SK-N-SH (cell line): ENCODE results near the gene TET1. TPM values are rescaled to one million over a fixed set of nuclear protein-coding genes. Genes with fewer than 3 reads are reported as not detected.
"Not testable (repeated sequence)": the region's sequence is repeated elsewhere in the genome, so short reads cannot be mapped to it uniquely, and the experiment has no call there.

Source experiments
- CTCF ChIA-PET: fragments of 300-600, 350-600 bp; formaldehyde crosslinking; extraction: SDS; loops from one replicate; lab custom pipeline; 2021; lab: Yijun Ruan, JAX
- POLR2A ChIA-PET: fragments of 350-600 bp; sonication (Branson Sonifier 250); formaldehyde crosslinking; extraction: SDS; loops from one replicate; lab custom pipeline; 2020; ENCODE audit warnings: antibody characterized with exemption, inconsistent platforms; lab: Yijun Ruan, JAX
- DNase-seq: peaks from one replicate; pipeline ENCODE4 v3.0.0; 2012
- H2AFZ ChIP-seq: fragments of 200-600 bp; sonication (generic); 2 replicates; pipeline ENCODE4 v1.8.1; 2016; ENCODE audit warnings: antibody characterized with exemption, mild to moderate bottlenecking, low read depth
- H3F3A ChIP-seq: fragments of 200-600 bp; sonication (generic); replicated peaks from 2 replicates; pipeline ENCODE3; 2016; ENCODE audit warnings: antibody characterized with exemption, mild to moderate bottlenecking; ENCODE audit not compliant: insufficient read depth
- H3K27ac ChIP-seq, 2 experiments: fragments of 200-500 bp in 1 of 2; fragments of 200-600 bp in 1 of 2; sonication (Bioruptor generic) in 1 of 2; sonication (generic), shearing (Covaris generic) in 1 of 2; 2 replicates each; pipeline versions ENCODE4 v1.5.1 to v1.6.1; 2014 to 2016; ENCODE audit warnings: low read depth in 2 of 2, inconsistent platforms in 1 of 2, low read length in 1 of 2, mild to moderate bottlenecking in 1 of 2, mixed read lengths in 1 of 2
- H3K27me3 ChIP-seq: fragments of 200-600 bp; sonication (generic), shearing (Covaris generic); 2 replicates; pipeline ENCODE4 v1.6.1; 2016; ENCODE audit warnings: mixed run types; ENCODE audit not compliant: insufficient read depth
- H3K36me3 ChIP-seq, 2 experiments: fragments of 200-500 bp in 1 of 2; fragments of 200-600 bp in 1 of 2; sonication (Bioruptor generic) in 1 of 2; sonication (generic) in 1 of 2; replicated peaks in 1 of 2; 2 replicates each; pipeline versions ENCODE3 to v1.5.1; 2014 to 2016; ENCODE audit warnings: low read length in 1 of 2, mild to moderate bottlenecking in 1 of 2; ENCODE audit not compliant: insufficient read depth in 2 of 2, control insufficient read depth in 1 of 2
- H3K4me1 ChIP-seq, 2 experiments: fragments of 200-500 bp in 1 of 2; fragments of 200-600 bp in 1 of 2; sonication (Bioruptor generic) in 1 of 2; sonication (generic), shearing (Covaris generic) in 1 of 2; 2 replicates each; pipeline versions ENCODE4 v1.5.1 to v1.6.1; 2014 to 2016; ENCODE audit warnings: low read depth in 1 of 2, low read length in 1 of 2, mixed run types in 1 of 2; ENCODE audit not compliant: insufficient read depth in 2 of 2, control insufficient read depth in 1 of 2
- H3K4me2 ChIP-seq: fragments of 200-600 bp; sonication (generic), shearing (Covaris generic); 2 replicates; pipeline ENCODE4 v1.6.1; 2017; ENCODE audit warnings: mixed run types
- H3K4me3 ChIP-seq, 2 experiments: fragments of 200-500 bp in 1 of 2; fragments of 200-600 bp in 1 of 2; sonication (Bioruptor generic) in 1 of 2; sonication (generic), shearing (Covaris generic) in 1 of 2; 2 replicates each; pipeline versions ENCODE4 v1.5.1 to v1.8.1; 2014 to 2016; ENCODE audit warnings: low read depth in 2 of 2, inconsistent platforms in 1 of 2, low read length in 1 of 2, mild to moderate bottlenecking in 1 of 2, mixed read lengths in 1 of 2, moderate library complexity in 1 of 2
- H3K79me2 ChIP-seq: fragments of 200-600 bp; sonication (generic); 2 replicates; pipeline ENCODE4 v1.8.1; 2017; ENCODE audit warnings: mild to moderate bottlenecking; ENCODE audit not compliant: insufficient read depth
- H3K9ac ChIP-seq: fragments of 200-600 bp; sonication (generic); 2 replicates; pipeline ENCODE4 v1.6.1; 2017; ENCODE audit warnings: mixed run types
- H3K9me2 ChIP-seq: fragments of 200-600 bp; sonication (generic); 2 replicates; pipeline ENCODE4 v1.6.1; 2017; ENCODE audit warnings: mixed run types
- H3K9me3 ChIP-seq: fragments of 200-600 bp; sonication (generic); 2 replicates; pipeline ENCODE4 v1.6.1; 2017; ENCODE audit warnings: mixed run types, mild to moderate bottlenecking, moderate library complexity
- H4K20me1 ChIP-seq: fragments of 200-600 bp; sonication (generic); 2 replicates; pipeline ENCODE4 v1.6.1; 2017; ENCODE audit warnings: mild to moderate bottlenecking, mixed run types; ENCODE audit not compliant: insufficient read depth
- EP300 ChIP-seq, 2 experiments: IDR thresholded peaks; 2 replicates each; pipeline versions ENCODE4 v1.4.0 to v1.6.1; 2012; ENCODE audit warnings: borderline replicate concordance in 1 of 2, low read depth in 1 of 2, low read length in 1 of 2
- EZH2phosphoT487 ChIP-seq: fragments of 200-600 bp; sonication (generic); IDR thresholded peaks from 2 replicates; pipeline ENCODE4 v1.6.1; 2017; ENCODE audit warnings: low read depth, mixed run types, mild to moderate bottlenecking, antibody characterized with exemption, moderate library complexity, borderline replicate concordance
- FOSL2 ChIP-seq: IDR thresholded peaks from 2 replicates; pipeline ENCODE4 v1.4.0; 2012; ENCODE audit warnings: low read depth, mild to moderate bottlenecking, moderate library complexity, borderline replicate concordance
- GABPA ChIP-seq: IDR thresholded peaks from 2 replicates; pipeline ENCODE4 v1.4.0; 2012; ENCODE audit warnings: low read depth, mild to moderate bottlenecking
- JUND ChIP-seq: IDR thresholded peaks from 2 replicates; pipeline ENCODE4 v1.4.0; 2012
- SIN3A ChIP-seq: IDR thresholded peaks from 2 replicates; pipeline ENCODE4 v1.6.1; 2012; ENCODE audit warnings: low read depth, mild to moderate bottlenecking, low read length, moderate library complexity, borderline replicate concordance
- USF2 ChIP-seq: fragments of 150-350 bp; IDR thresholded peaks from 2 replicates; pipeline ENCODE4 v1.6.1; 2017; ENCODE audit warnings: antibody characterized with exemption, low read length, low read depth, borderline replicate concordance
- WGBS: methylation state at CpG from one replicate; pipeline ENCODE4 v1.1.6; 2017; ENCODE audit warnings: low lambda C conversion rate; 5-methylcytosine and 5-hydroxymethylcytosine counted together
- polyA plus RNA-seq, 3 experiments: library from polyadenylated mRNA; depleted of rRNA; stranded (reverse); fragments of >200 nt; gene quantifications; 2 replicates each; pipeline ENCODE4 v1.2.3, GENCODE V29; 2012
- TF ChIP-seq, protein P1 (sequence below): IDR thresholded peaks from 2 replicates; pipeline ENCODE4; 2012

TET1 gene
- polyA plus RNA-seq, 1 of the 3 experiments (the other 2 are of a cell fraction), result 0.38 TPM

GRCh38 chr10:68584187-68584586, 24.1 kb downstream of the TET1 start:
- DNase-seq, H3F3A ChIP-seq, H3K9me3 ChIP-seq, H3K27ac ChIP-seq, H3K9me2 ChIP-seq, CTCF ChIA-PET, H3K4me3 ChIP-seq, H2AFZ ChIP-seq, H3K4me1 ChIP-seq, H3K27me3 ChIP-seq, H3K9ac ChIP-seq, H3K4me2 ChIP-seq, H4K20me1 ChIP-seq, H3K79me2 ChIP-seq: not testable (repeated sequence)
- 91% methylated on average over 6 of the region's 6 CpGs for WGBS
- POLR2A ChIA-PET, result interaction anchor here (0.6 kb wide), 1 partner anchor 349 kb away, joined by 3 read pairs; no protein-coding TSS in a partner anchor
- peaks cover 0 to 13% of the 10 kb centered on the region in 2 experiments for H3K36me3 ChIP-seq

DNA sequence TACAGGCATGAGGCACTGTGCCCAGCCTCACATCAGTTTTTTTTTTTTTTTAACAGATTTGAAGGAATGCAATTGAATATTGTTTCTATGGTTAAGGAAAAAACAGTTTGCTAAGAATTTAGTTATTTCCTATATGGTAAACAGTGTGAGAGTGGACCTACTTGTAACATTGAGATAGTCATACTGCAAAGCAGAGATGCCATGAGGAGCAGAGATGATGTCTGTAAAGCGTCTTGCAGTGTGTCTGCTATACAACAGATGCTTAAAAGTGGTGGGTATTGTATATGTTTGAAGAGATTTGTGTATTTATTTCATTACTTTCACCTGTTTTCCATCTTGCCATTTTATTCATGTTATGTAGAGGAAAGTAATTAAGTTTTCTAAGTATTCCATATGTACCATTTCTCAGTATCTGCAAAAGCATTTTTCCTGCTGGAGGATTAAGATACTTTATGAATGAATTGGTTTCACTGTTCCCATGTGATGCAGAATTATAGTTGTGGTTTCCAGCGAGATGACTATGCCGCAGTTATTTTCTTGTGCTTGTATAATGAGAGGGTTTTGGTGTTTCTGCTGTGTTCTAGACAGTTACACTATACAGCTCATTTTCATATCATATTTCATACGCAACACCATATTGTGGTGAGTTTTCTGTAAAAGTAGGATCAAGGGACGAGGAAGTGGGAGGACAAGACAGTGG, 26.6 kb downstream of the TET1 start:
- no peak overlapping the region for H2AFZ ChIP-seq
- peaks cover 0 to 13% of the 10 kb centered on the region in 2 experiments for H3K36me3 ChIP-seq
- H3K4me1 ChIP-seq, result no peaks in the 10 kb centered on the region; a peak in 1 of 4 replicates
- H3K9me3 ChIP-seq, result no peaks in the 10 kb centered on the region
- H3K79me2 ChIP-seq, result peaks cover 5% of the 10 kb centered on the region; the same call in 1 of the 2 replicates
- DNase-seq, result no peak
- no peak overlapping the region for H3K4me3 ChIP-seq
- no peak overlapping the region for H3K27ac ChIP-seq
- H3K4me2 ChIP-seq, result no peak overlapping the region
- H3K9me2 ChIP-seq, result no peaks in the 10 kb centered on the region
- ChIA-PET CTCF (interaction anchor here (1.2 kb wide), 1 partner anchor 10 kb away, joined by 4 read pairs; no protein-coding TSS in a partner anchor), POLR2A (no interaction called here)
- H3F3A ChIP-seq, result peaks cover 9% of the 10 kb centered on the region
- no peak for TF ChIP-seq USF2
- no peak for TF ChIP-seq EZH2phosphoT487
- no peak for TF ChIP-seq SIN3A
- 91% methylated on average over 5 of the region's 5 CpGs for WGBS
- no peak overlapping the region for H3K9ac ChIP-seq
- no peaks in the 10 kb centered on the region for H3K27me3 ChIP-seq
- no peaks in the 10 kb centered on the region for H4K20me1 ChIP-seq

GRCh38 chr10:68594405-68594804, 34.3 kb downstream of the TET1 start:
- Histone ChIP-seq H3K4me3 (no peak overlapping the region), H3K79me2 (peaks cover 3% of the 10 kb centered on the region; the same call in 1 of the 2 replicates), H3K27me3 (no peaks in the 10 kb centered on the region), H3F3A (peaks cover 11% of the 10 kb centered on the region), H3K9ac (no peak overlapping the region), H3K4me2 (no peak overlapping the region), H3K27ac (peak overlapping the region in 1 of 2 experiments; percentile 19; a peak in 2 of 4 replicates), H2AFZ (peak overlapping the region; percentile 18; the same call in 1 of the 2 replicates), H3K9me2 (no peaks in the 10 kb centered on the region; the same call in 1 of the 2 replicates), H4K20me1 (no peaks in the 10 kb centered on the region), H3K36me3 (no peaks in the 10 kb centered on the region), H3K9me3 (no peaks in the 10 kb centered on the region), H3K4me1 (peaks cover 9 to 13% of the 10 kb centered on the region in 2 experiments; a peak in 2 of 4 replicates)
- no peak for DNase-seq
- whole genome bisulfite sequencing, result 83% methylated on average over 5 of the region's 5 CpGs
- TF ChIP-seq EP300 (IDR thresholded peaks at IDR 0.05; ENCODE audit: borderline replicate concordance in 1 of 2, low read depth in 1 of 2, low read length in 1 of 2), result no peak
- TF ChIP-seq JUND, result peak; percentile 14; the same call in 1 of the 2 replicates
- TF ChIP-seq GABPA, result 0 out of 2 replicates have a peak, but pooled peaks have one; percentile 28
- peak; percentile 5; the same call in 1 of the 2 replicates for TF ChIP-seq FOSL2
- TF ChIP-seq, protein P1, sequence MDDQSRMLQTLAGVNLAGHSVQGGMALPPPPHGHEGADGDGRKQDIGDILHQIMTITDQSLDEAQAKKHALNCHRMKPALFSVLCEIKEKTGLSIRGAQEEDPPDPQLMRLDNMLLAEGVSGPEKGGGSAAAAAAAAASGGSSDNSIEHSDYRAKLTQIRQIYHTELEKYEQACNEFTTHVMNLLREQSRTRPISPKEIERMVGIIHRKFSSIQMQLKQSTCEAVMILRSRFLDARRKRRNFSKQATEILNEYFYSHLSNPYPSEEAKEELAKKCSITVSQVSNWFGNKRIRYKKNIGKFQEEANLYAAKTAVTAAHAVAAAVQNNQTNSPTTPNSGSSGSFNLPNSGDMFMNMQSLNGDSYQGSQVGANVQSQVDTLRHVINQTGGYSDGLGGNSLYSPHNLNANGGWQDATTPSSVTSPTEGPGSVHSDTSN, result no peak
- POLR2A ChIA-PET, result no interaction called here
- CTCF ChIA-PET, result no interaction called here
